Activated CD4-positive, alpha-beta T cell treated with anti-CD3 and anti-CD28 coated beads, Interleukin-2, amount 10 ng/mL, durations not matched to agents 24 days and 14 days (primary cell): ENCODE data around the gene SPATA2. TPM values are rescaled to one million over a fixed set of nuclear protein-coding genes. Genes with fewer than 3 reads are reported as not detected.

Experiments
- DNase-seq: peaks from one replicate; pipeline ENCODE4 v3.0.0; 2022
- H3K27ac Mint-ChIP-seq: one replicate; pipeline ENCODE4 v1.8.0; 2022; ENCODE audit warnings: mild to moderate bottlenecking, mixed read lengths
- H3K27me3 Mint-ChIP-seq: one replicate; pipeline ENCODE4 v1.8.0; 2022; ENCODE audit warnings: mixed read lengths
- H3K36me3 Mint-ChIP-seq: one replicate; pipeline ENCODE4 v1.8.0; 2022; ENCODE audit warnings: low read depth, mild to moderate bottlenecking, mixed read lengths
- H3K4me1 Mint-ChIP-seq: one replicate; pipeline ENCODE4 v1.8.0; 2021; ENCODE audit warnings: mixed read lengths
- H3K4me3 Mint-ChIP-seq: one replicate; pipeline ENCODE4 v1.8.0; 2022; ENCODE audit warnings: mild to moderate bottlenecking, moderate library complexity, mixed read lengths
- H3K9me3 Mint-ChIP-seq: one replicate; pipeline ENCODE4 v1.8.0; 2021; ENCODE audit warnings: mixed read lengths
- intact Hi-C: fragments of 100-400 bp; cut with micrococcal nuclease; formaldehyde crosslinking; loops from one replicate; pipeline ENCODE4 v1.15.1; 2023
- total RNA-seq: library from RNA; stranded (reverse); gene quantifications from 2 replicates; pipeline ENCODE4 v1.2.3, GENCODE V29; 2022

The SPATA2 gene
- total RNA-seq, 1 donor from 2014 or later, result 9.9 TPM

GRCh38 chr20:49916146-49917002 lies 1.0 kb upstream of the SPATA2 start:
- no peaks in the 10 kb centered on the region for H3K36me3 Mint-ChIP-seq
- H3K27ac Mint-ChIP-seq, result peak overlapping the region; percentile 100
- no peaks in the 10 kb centered on the region for H3K27me3 Mint-ChIP-seq
- H3K4me1 Mint-ChIP-seq, result peaks cover 23% of the 10 kb centered on the region
- peak overlapping the region; percentile 96 for H3K4me3 Mint-ChIP-seq
- intact Hi-C loops, result no loop called here
- no peaks in the 10 kb centered on the region for H3K9me3 Mint-ChIP-seq
- DNase-seq, result no peak

GRCh38 chr20:49915118-49915379 lies 280 bp downstream of the SPATA2 start:
- intact Hi-C loops, result loop anchor here (2.0 kb wide), 2 partner anchors 22 kb away; partner anchors contain the start of gene RNF114
- peak overlapping the region; percentile 96 for H3K4me3 Mint-ChIP-seq
- H3K27ac Mint-ChIP-seq, result peak overlapping the region; percentile 100
- no peaks in the 10 kb centered on the region for H3K27me3 Mint-ChIP-seq
- peaks cover 23% of the 10 kb centered on the region for H3K4me1 Mint-ChIP-seq
- no peaks in the 10 kb centered on the region for H3K36me3 Mint-ChIP-seq
- no peaks in the 10 kb centered on the region for H3K9me3 Mint-ChIP-seq
- no peak for DNase-seq

- no peak for DNase-seq
- no peaks in the 10 kb centered on the region for H3K27me3 Mint-ChIP-seq
Measured at GRCh38 chr20:49914310-49915117, 815 bp downstream of the SPATA2 start.

GRCh38 chr20:49913399-49914047 lies 1.8 kb downstream of the SPATA2 start:
- H3K27ac Mint-ChIP-seq, result no peak overlapping the region
- intact Hi-C loops, result loop anchor here (2.0 kb wide), 2 partner anchors 21 to 23 kb away; partner anchors contain the start of gene RNF114

More at GRCh38 chr20:49914310-49915117, 815 bp downstream of the SPATA2 start:
- no peaks in the 10 kb centered on the region for H3K36me3 Mint-ChIP-seq
- peak overlapping the region; percentile 100 for H3K27ac Mint-ChIP-seq
- H3K4me3 Mint-ChIP-seq, result peak overlapping the region; percentile 96
- H3K4me1 Mint-ChIP-seq, result peaks cover 23% of the 10 kb centered on the region
- H3K9me3 Mint-ChIP-seq, result no peaks in the 10 kb centered on the region
- intact Hi-C loops, result loop anchor here (2.0 kb wide), 2 partner anchors 22 kb away; partner anchors contain the start of gene RNF114

GRCh38 chr20:49910340-49910706 lies 5.0 kb downstream of the SPATA2 start:
- peaks cover 19% of the 10 kb centered on the region for H3K4me1 Mint-ChIP-seq
- DNase-seq, result no peak
- no peaks in the 10 kb centered on the region for H3K9me3 Mint-ChIP-seq
- H3K27me3 Mint-ChIP-seq, result no peaks in the 10 kb centered on the region
- no peak overlapping the region for H3K4me3 Mint-ChIP-seq
- H3K36me3 Mint-ChIP-seq, result peaks cover 16% of the 10 kb centered on the region
- intact Hi-C loops, result no loop called here
- H3K27ac Mint-ChIP-seq, result no peak overlapping the region

More at GRCh38 chr20:49913399-49914047, 1.8 kb downstream of the SPATA2 start:
- no peak for DNase-seq
- H3K4me1 Mint-ChIP-seq, result peaks cover 23% of the 10 kb centered on the region
- H3K9me3 Mint-ChIP-seq, result no peaks in the 10 kb centered on the region
- H3K4me3 Mint-ChIP-seq, result peak overlapping the region; percentile 96
- peaks cover under 1% of the 10 kb centered on the region for H3K36me3 Mint-ChIP-seq
- H3K27me3 Mint-ChIP-seq, result no peaks in the 10 kb centered on the region

DNA sequence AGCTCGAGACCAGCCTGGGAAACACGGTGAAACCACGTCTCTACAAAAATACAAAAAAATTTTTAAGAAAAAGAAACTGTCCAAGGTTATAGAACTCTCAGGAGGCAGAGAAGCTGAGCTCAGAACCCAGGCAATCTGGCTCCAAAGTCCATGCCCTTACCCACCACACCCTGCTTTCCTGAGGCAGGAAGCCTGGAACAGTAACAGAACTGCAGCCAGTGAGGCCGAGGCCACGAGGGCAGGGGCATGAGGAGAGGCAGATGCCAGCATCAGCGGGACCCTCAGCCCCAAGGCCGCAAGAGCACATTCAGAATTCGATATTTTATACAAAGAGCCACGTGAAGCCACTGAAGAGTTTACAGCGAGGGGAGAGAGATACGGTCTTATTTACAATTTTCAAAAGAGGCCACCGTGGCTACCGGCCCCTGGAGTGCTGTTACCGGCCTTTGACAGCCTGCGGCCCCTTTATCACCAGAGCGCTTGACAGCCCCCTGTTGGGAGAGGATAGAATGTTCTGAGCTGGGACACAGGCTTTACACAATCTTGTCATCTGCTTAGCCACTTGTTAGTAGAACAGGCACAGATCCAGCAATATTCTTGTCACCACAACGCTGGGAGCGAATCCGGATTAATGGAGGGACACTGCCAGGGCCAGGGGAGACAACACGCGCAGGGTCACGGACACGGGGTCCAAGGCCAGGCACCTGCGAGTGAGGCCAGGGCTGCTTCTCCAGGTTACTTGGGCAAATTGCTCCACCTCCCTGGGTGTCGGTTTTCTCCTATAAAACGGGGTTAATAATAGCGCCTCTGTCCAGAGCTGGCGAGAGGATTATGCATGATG lies 5.6 kb downstream of the SPATA2 start:
- Mint-ChIP-seq H3K4me3 (no peak overlapping the region), H3K4me1 (peaks cover 20% of the 10 kb centered on the region), H3K9me3 (no peaks in the 10 kb centered on the region), H3K36me3 (peaks cover 22% of the 10 kb centered on the region), H3K27me3 (no peaks in the 10 kb centered on the region), H3K27ac (no peak overlapping the region)
- intact Hi-C loops, result no loop called here
- DNase-seq, result no peak

- Mint-ChIP-seq H3K4me3 (no peak overlapping the region), H3K36me3 (peaks cover 29% of the 10 kb centered on the region), H3K27me3 (no peaks in the 10 kb centered on the region), H3K27ac (no peak overlapping the region), H3K4me1 (peaks cover 8% of the 10 kb centered on the region), H3K9me3 (no peaks in the 10 kb centered on the region)
- DNase-seq, result no peak
- intact Hi-C loops, result no loop called here
Measured at GRCh38 chr20:49908258-49908565, 7.1 kb downstream of the SPATA2 start.

- Mint-ChIP-seq H3K4me1 (peaks cover 7% of the 10 kb centered on the region), H3K4me3 (no peak overlapping the region), H3K9me3 (no peaks in the 10 kb centered on the region), H3K36me3 (peaks cover 29% of the 10 kb centered on the region), H3K27me3 (no peaks in the 10 kb centered on the region), H3K27ac (no peak overlapping the region)
- intact Hi-C loops, result no loop called here
- DNase-seq, result no peak
Measured at GRCh38 chr20:49907405-49908257, 7.7 kb downstream of the SPATA2 start.

- Mint-ChIP-seq H3K4me1 (peaks cover 5% of the 10 kb centered on the region), H3K4me3 (no peak overlapping the region), H3K27me3 (no peaks in the 10 kb centered on the region), H3K9me3 (no peaks in the 10 kb centered on the region), H3K27ac (no peak overlapping the region), H3K36me3 (peaks cover 29% of the 10 kb centered on the region)
- intact Hi-C loops, result no loop called here
- DNase-seq, result no peak
Measured at GRCh38 chr20:49906615-49907154, 8.6 kb downstream of the SPATA2 start.

- intact Hi-C loops, result no loop called here
- Mint-ChIP-seq H3K4me1 (peaks cover 5% of the 10 kb centered on the region), H3K27me3 (no peaks in the 10 kb centered on the region), H3K27ac (no peak overlapping the region), H3K9me3 (no peaks in the 10 kb centered on the region), H3K4me3 (no peak overlapping the region), H3K36me3 (peaks cover 29% of the 10 kb centered on the region)
- no peak for DNase-seq
Measured at GRCh38 chr20:49906101-49906604, 9.2 kb downstream of the SPATA2 start.

DNA sequence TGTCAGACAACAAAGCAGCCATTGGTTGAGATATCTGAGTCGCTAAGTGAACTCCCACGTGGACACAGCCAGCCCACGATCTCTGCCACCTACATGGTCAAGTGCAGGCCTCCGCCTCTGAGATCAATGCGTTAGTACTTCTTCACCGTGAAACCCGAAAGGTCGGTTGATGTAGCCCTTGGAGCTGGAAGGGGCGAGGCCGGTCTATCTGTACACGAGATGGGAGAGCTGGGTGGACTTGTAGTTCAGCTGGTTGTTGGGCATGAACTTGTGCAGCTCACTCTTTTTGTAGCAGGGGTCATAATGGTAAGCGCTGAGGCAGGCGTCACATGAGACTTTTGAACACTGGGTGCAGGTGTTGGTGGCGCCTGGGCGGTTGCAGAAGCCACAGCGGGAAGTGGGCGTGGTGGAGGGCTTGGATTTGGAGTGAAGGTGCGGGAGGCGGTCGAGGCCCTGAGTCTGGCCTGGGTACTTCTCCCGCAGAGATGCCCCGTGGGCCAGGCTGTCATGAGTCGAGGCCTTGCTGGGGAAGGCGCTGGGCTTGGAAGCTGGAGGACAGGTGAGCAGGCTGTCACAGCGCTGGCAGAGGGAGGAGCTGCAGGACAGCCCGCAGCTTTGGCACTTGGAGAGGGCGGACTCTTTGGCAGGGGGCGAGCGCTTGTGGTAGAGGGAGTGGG lies 9.8 kb downstream of the SPATA2 start:
- H3K4me3 Mint-ChIP-seq, result no peak overlapping the region
- no peak for DNase-seq
- H3K4me1 Mint-ChIP-seq, result peaks cover 5% of the 10 kb centered on the region
- no peaks in the 10 kb centered on the region for H3K9me3 Mint-ChIP-seq
- no peak overlapping the region for H3K27ac Mint-ChIP-seq
- H3K36me3 Mint-ChIP-seq, result peaks cover 29% of the 10 kb centered on the region
- intact Hi-C loops, result no loop called here
- no peaks in the 10 kb centered on the region for H3K27me3 Mint-ChIP-seq
